HG03103 (cell line): ENCODE results near the gene SH2D6.

ENCODE experiments used
- ATAC-seq: cut with Tn5 transposase; IDR thresholded peaks from one replicate; pipeline ENCODE4 v1.9.1; 2021; ENCODE audit warnings: low read depth; ENCODE audit not compliant: unreplicated experiment

Gene SH2D6

DNA sequence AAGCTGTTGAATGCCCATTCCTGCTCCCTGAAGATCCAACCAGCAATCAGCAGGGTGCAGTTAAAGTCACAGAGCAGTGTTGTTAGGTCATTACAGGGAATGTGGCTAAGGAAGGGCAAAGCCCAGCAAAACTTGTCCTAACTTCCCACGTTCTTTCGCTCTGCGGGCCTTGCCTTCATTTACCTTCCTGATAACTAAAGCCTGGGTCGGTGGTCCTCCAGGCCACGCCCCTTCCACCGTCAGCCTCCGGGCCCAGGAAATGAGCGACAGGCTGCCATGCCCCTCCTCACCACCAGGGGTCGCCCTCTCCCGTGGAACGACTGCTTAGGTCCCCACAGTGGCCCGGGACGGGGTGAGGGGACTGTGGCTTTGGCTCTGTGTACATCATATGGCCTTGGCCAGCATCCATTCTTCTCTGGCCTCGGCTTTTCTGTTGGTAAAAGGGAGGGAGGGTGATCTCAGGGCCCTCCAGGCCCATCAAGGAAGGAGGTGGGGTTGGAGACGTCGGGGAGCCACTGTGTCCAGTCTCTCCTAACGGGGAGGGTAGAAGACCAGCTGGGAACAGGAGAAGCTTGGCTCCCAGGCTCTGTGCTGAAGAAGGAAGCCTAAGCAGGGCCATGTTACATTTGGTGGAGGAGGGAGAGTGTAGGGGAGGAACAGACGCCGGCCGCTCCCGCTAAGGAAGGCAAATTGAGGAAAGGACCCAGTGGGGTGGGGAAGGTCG is 2.2 kb downstream of the SH2D6 start:
- ATAC-seq, result peak; percentile 55

DNA sequence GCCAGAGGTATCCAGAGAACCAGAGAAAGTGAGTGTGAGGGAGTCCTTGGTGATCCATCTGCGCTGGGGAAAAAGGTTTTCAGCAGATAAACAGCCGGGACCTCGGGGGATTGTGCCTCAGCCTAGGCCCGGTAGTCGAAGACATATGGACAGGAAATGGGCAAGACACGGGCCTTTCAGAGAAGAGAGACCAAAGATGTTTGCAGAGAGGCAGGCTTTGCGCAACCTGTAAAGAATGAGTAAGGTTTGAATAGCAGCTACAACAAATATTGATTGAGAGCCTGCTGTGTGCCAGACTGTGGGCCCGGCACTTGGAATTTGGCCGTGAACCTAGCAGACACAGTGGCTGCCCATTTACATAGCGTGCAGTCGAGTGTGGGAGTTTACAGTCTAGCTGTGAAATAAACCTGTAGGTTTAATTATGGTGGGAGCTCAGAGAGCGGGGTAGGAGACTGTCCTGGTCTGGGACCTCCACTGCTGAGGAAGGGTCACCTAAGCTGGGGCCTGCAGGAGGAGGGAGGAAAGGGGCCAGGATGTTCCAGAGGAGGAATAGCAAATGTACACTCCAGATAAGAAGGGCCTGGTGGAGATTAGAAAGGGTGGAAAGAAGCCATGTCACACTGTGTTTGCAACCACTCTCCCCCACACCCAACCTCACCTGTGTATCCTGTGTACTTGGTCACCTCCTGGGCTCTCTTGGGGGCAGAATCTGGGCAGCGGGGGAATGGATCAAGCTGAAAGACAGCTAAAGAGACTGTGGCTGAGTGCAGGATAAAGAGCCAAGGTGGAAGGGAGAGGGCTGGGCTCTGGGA is 3.0 kb downstream of the SH2D6 start:
- ATAC-seq, result no peak

- no peak for ATAC-seq
Measured at GRCh38 chr2:85422072-85422457, 3.6 kb downstream of the SH2D6 start.

- no peak for ATAC-seq
Measured at GRCh38 chr2:85423525-85423924, 5.0 kb downstream of the SH2D6 start.

GRCh38 chr2:85425588-85425987 is 7.1 kb downstream of the SH2D6 start:
- ATAC-seq, result no peak

DNA sequence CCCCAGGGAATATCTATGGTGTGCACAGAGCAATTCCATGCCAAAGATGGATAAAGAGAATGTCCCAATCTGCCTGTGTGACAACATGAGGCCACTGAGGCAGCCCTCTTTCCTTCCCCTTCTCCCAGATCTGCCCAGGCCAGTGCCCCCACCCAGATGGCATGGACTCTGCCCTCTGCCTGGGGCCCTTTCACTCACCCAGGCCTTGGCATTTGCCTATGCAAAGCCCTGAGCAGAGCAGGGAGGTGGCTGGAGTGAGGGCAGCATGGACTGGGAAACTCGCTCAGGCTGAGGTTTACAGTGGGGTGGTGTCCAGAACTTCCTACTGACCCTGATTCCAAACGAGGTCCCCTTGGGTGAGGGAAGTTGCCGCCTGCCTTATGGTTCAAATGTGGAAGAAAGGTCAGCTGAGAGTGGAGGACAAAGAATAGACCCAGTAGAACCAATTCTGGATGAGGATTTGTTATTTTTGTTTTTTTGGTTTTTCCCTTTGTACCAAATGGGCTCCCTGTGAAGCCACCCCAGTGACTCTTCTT is 8.9 kb downstream of the SH2D6 start:
- no peak for ATAC-seq

GRCh38 chr2:85428343-85428881 is 9.9 kb downstream of the SH2D6 start:
- ATAC-seq, result no peak

GRCh38 chr2:85429213-85429923 is 10.9 kb downstream of the SH2D6 start:
- no peak for ATAC-seq

- no peak for ATAC-seq
Measured at GRCh38 chr2:85429924-85430289, 11.4 kb downstream of the SH2D6 start.

GRCh38 chr2:85430752-85431569 is 12.4 kb downstream of the SH2D6 start:
- ATAC-seq, result no peak

GRCh38 chr2:85431570-85432205 is 13.2 kb downstream of the SH2D6 start:
- no peak for ATAC-seq

GRCh38 chr2:85433511-85434089 is 15.1 kb downstream of the SH2D6 start:
- ATAC-seq, result no peak

GRCh38 chr2:85434696-85435095 is 16.2 kb downstream of the SH2D6 start:
- no peak for ATAC-seq

GRCh38 chr2:85435220-85435958 is 16.9 kb downstream of the SH2D6 start:
- no peak for ATAC-seq

DNA sequence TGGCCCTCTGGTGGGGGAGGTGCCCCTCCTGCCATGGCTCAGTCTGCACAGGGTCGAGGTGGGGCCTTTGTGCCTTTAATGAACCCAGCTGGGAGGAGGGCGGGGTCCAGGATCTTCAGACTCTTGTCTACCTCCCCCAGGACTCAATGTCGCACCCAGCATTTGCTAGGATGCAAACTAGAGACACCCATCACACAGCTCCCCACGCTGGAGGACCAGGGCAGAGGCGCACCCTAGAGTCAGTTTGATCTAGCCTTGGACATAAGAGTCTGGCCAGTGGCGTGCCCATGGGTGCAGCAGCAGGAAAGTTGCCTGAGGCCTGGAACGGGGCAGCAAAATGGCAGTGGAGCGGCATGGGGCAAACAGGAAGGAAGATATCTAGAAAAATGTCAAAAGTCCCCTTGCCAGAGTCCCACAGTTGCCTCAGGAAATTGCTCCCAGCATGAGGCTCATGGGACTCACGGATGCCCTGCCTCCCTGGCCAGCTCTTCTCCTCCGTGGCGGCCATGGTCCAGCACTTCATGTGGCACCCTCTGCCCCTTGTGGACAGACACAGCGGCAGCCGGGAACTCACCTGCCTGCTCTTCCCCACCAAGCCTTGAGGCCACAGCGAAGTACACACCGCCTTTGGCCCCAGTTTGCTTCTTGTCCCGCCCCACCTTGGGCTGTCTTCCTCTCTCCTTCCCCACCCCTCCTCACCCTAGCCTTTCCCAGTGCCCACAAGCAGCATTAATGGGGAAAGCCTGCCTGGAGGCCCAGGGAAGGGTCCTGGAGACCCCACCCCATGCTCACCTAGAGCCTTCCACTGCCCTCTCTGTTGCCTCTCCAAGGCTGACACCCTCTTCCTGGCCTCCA is 17.7 kb downstream of the SH2D6 start:
- no peak for ATAC-seq

GRCh38 chr2:85436836-85437487 is 18.4 kb downstream of the SH2D6 start:
- ATAC-seq, result no peak
